ELF-1 (cell line): ENCODE data around the gene PCGF1.
A peak's percentile ranks its signal among the peaks of the same experiment; 100 is the strongest.
"Not testable (repeated sequence)": the region's sequence is repeated elsewhere in the genome, so short reads cannot be mapped to it uniquely, and the experiment has no call there.

Source experiments
- DNase-seq: peaks from one replicate; pipeline ENCODE4 v3.0.0-alpha.2; 2016; ENCODE audit warnings: low read depth, low spot score

PCGF1 gene

GRCh38 chr2:74472945-74473258 is 34.6 kb downstream of the PCGF1 start:
- no peak for DNase-seq

- peak; percentile 95 for DNase-seq
Measured at GRCh38 chr2:74472086-74472944, 35.2 kb downstream of the PCGF1 start, which contains the start of gene MRPL53. MRPL53 (minus strand) TSS chr2:74472680; CDS start chr2:74472660, 20 bp downstream.

- DNase-seq: no peak
Measured at GRCh38 chr2:74471332-74472065, 36.0 kb downstream of the PCGF1 start.

- DNase-seq: not testable (repeated sequence)
Measured at GRCh38 chr2:74470742-74471141, 36.8 kb downstream of the PCGF1 start.

- peak; percentile 28 for DNase-seq
Measured at GRCh38 chr2:74464406-74464805, 43.1 kb downstream of the PCGF1 start.

- no peak for DNase-seq
Measured at GRCh38 chr2:74462786-74463105, 44.7 kb downstream of the PCGF1 start.

- DNase-seq: no peak
Measured at GRCh38 chr2:74462054-74462785, 45.3 kb downstream of the PCGF1 start.

- DNase-seq: peak; percentile 65
Measured at GRCh38 chr2:74461187-74462053, 46.1 kb downstream of the PCGF1 start.

GRCh38 chr2:74460187-74460586 is 47.3 kb downstream of the PCGF1 start:
- DNase-seq: not testable (repeated sequence)

- not testable (repeated sequence) for DNase-seq
Measured at GRCh38 chr2:74459503-74460118, 47.9 kb downstream of the PCGF1 start.

GRCh38 chr2:74458938-74459363 is 48.5 kb downstream of the PCGF1 start:
- no peak for DNase-seq

GRCh38 chr2:74458132-74458937 is 49.2 kb downstream of the PCGF1 start, which contains the start of gene WBP1:
WBP1 (plus strand) TSS chr2:74458438; CDS start chr2:74458603, 165 bp downstream.
- DNase-seq: peak; percentile 100

- no peak for DNase-seq
Measured at GRCh38 chr2:74457549-74458131, 49.9 kb downstream of the PCGF1 start.

- DNase-seq: no peak
Measured at GRCh38 chr2:74457129-74457548, 50.4 kb downstream of the PCGF1 start.
